Keratinocyte (primary cell): Measurements from ENCODE around the gene TBC1D10B.

Experiments used
- EZH2 ChIP-seq: IDR thresholded peaks from one replicate; pipeline ENCODE4 v1.6.1; 2012; ENCODE audit warnings: inconsistent platforms, mild to moderate bottlenecking, low read length, moderate library complexity
- TF ChIP-seq, protein P1 (sequence below), 3 experiments: IDR thresholded peaks in 1 of 3; conservative IDR thresholded peaks in 1 of 3; optimal IDR thresholded peaks in 1 of 3; 2 replicates in 2 of 3; 3 replicates in 1 of 3; pipeline versions ENCODE3 to v1.5.1; 2011; ENCODE audit warnings: low read length in 3 of 3, mild to moderate bottlenecking in 3 of 3, moderate library complexity in 2 of 3, control low read depth in 1 of 3, inconsistent platforms in 1 of 3; ENCODE audit not compliant: insufficient read depth in 2 of 3; ENCODE audit errors: extremely low read depth in 1 of 3

DNA sequence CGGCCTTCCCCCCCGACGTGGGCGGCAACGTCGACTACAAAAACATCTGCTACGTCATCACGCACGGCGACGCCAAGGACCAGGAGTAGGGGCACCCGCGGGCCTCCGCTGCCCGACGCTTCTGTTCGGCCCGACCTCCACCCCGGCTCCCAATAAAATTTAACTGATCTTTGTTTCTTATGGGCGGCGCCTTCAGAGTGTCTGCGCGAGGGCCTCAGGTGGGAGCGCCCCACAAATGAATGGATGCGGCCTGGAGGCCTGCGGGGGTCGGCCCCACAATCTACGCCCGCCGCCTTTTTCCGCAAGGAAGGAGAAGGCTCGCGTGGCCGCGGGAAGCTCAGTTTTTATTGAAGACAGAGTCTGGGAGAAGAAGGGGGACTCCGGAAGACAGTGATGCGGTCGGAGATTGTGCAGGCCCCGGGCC is 7.5 kb upstream of the TBC1D10B start:
- TF ChIP-seq, protein P1, sequence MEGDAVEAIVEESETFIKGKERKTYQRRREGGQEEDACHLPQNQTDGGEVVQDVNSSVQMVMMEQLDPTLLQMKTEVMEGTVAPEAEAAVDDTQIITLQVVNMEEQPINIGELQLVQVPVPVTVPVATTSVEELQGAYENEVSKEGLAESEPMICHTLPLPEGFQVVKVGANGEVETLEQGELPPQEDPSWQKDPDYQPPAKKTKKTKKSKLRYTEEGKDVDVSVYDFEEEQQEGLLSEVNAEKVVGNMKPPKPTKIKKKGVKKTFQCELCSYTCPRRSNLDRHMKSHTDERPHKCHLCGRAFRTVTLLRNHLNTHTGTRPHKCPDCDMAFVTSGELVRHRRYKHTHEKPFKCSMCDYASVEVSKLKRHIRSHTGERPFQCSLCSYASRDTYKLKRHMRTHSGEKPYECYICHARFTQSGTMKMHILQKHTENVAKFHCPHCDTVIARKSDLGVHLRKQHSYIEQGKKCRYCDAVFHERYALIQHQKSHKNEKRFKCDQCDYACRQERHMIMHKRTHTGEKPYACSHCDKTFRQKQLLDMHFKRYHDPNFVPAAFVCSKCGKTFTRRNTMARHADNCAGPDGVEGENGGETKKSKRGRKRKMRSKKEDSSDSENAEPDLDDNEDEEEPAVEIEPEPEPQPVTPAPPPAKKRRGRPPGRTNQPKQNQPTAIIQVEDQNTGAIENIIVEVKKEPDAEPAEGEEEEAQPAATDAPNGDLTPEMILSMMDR (optimal IDR thresholded peaks at IDR 0.05 in 1 of 3, IDR thresholded peaks at IDR 0.05 in 1 of 3, conservative IDR thresholded peaks at IDR 0.05 in 1 of 3; ENCODE audit: extremely low read depth in 1 of 3, insufficient read depth in 2 of 3, low read length in 3 of 3), result no peak
- TF ChIP-seq EZH2, result no peak
